GM12874 (cell line): ENCODE measurements around the gene UROC1.

Experiments
- TF ChIP-seq, protein P1 (sequence below): IDR thresholded peaks from 2 replicates; pipeline ENCODE4 v1.5.1; 2011; ENCODE audit warnings: low read depth, mild to moderate bottlenecking, control low read depth, low read length, moderate library complexity; ENCODE audit not compliant: insufficient read depth

UROC1 gene

DNA sequence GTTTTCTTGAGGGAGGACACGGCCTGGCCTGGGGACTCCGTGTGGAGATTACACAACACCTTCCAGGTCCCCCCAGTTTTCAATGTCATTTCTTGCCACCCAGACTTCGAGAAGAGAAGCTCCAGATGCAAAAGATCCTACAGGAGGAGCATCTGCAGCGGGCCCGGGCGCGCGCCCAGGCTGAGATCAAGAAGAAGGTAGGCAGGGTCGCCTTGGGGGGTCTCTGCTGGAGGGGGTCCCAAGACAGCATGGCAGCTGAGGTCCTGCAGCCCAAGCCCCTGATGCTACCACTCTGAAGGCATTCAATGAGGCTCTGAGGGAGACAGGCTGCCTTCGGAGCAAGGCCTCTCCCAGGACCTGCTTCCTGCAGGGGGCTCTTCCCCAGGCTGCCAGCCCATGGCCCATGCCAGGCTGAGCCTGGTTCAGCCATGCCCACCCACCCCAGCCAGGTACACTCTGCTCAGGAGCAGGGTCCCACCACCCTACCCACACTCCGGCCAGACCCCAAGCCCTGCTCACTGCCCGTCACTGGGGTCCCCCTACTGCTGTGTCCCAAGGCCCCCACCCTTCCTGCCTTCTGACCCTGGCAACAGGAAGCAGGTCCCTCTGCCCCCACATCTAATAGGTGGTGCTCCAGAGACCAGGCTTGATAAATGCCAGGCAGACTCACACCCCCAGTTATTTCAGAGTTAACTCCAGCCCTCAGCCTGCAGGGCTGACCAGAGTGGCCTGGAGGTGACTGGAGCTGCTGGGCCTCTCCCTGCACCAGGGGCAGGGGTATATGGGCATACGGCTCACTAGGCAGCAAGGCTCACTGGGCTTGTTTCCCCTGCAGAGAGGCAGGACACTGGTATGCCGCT is 81.9 kb downstream of the UROC1 start:
- TF ChIP-seq, protein P1, sequence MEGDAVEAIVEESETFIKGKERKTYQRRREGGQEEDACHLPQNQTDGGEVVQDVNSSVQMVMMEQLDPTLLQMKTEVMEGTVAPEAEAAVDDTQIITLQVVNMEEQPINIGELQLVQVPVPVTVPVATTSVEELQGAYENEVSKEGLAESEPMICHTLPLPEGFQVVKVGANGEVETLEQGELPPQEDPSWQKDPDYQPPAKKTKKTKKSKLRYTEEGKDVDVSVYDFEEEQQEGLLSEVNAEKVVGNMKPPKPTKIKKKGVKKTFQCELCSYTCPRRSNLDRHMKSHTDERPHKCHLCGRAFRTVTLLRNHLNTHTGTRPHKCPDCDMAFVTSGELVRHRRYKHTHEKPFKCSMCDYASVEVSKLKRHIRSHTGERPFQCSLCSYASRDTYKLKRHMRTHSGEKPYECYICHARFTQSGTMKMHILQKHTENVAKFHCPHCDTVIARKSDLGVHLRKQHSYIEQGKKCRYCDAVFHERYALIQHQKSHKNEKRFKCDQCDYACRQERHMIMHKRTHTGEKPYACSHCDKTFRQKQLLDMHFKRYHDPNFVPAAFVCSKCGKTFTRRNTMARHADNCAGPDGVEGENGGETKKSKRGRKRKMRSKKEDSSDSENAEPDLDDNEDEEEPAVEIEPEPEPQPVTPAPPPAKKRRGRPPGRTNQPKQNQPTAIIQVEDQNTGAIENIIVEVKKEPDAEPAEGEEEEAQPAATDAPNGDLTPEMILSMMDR = no peak

DNA sequence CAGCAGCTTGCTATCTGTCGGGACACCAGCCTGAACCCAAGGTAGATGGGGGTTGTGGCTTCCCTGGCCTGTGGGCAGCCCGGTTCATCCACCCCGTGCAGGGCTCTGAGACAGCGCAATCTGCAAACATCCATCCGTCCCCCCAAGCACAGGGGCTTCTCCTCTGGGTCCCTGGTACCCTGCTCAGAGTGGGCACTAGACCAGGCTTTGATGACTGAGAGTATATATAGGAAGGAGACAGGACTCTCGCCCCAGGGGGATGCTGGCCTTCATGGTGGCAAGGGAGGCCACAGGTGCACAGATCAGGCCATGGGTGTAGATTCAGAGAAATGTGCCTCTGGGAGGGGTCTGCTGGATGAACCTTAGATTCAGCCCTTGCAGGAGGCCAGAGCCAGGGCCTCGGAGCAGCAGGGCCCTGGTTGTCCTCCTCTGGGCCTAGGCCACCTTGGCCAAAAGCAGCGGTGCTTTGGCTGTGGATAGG is 82.6 kb downstream of the UROC1 start:
- TF ChIP-seq, protein P1 = no peak

DNA sequence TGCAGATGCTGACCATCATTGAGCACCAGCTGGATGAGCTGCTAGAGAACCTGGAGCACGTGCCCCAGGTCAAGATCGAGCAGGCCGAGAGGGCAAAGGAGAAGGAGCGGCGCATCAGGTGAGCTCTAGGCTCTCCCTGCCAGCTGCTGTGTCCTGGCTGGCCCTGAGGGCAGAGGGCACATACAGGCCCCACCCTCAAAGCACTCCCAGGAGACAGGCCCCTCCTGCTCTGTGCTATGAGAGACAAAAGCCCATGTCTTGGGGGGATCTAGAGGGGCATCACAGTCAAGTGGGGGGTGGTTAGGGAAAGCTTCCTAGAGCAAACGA is 83.3 kb downstream of the UROC1 start:
- TF ChIP-seq, protein P1 = no peak

DNA sequence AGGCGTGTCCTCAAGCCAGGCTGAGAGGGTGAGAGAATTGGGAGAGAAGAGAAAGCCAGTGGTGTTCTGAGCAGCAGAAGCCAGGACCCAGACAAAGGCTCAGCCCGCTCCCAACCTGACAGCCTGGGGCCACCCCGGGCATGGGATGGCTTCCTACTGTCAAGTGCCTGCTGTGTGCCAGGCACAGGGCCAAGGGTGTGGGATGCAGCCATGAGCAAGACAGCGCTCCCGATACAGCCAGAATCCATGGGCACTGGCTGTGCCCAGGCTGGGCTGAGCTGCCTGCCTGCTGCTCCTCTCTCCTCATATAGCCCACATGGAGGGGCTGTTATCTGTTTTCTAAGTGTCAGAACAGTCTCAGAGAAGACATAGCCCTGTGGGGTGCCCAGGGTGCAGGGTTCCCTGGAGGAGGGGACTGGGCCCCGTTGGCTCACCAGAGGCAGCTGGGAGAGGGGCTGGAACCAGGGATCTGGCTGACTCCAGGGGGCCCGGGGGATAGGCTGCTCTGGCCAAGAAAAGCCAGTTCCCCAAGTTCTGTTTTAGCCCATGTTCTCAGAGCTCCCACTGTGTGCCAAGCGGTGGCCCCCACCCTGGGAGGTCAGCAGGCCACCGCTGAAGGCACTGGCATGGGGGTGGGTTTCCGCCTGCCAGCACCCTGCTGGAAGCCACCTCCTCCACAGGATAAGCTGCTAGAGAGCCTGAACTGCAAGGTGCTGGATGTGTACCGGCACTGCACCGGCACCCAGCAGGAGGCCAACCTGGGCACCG is 83.9 kb downstream of the UROC1 start:
- TF ChIP-seq, protein P1 = no peak

DNA sequence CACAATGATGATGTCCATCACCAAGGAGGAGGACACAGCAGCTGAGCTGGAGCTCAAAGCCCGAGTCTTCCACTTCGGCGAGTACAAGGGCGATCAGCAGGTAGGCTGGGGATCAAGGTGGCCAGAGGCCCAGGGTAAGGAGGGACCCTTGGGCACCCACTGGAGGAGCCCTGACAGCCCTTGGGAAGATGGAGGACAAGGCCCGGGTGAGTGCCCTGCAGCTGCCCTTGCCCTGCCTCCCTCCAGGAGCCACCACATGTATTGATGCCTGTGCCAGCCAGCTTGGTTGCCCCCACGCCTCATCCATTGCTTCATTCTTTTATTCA is 84.5 kb downstream of the UROC1 start:
- TF ChIP-seq, protein P1 = no peak

DNA sequence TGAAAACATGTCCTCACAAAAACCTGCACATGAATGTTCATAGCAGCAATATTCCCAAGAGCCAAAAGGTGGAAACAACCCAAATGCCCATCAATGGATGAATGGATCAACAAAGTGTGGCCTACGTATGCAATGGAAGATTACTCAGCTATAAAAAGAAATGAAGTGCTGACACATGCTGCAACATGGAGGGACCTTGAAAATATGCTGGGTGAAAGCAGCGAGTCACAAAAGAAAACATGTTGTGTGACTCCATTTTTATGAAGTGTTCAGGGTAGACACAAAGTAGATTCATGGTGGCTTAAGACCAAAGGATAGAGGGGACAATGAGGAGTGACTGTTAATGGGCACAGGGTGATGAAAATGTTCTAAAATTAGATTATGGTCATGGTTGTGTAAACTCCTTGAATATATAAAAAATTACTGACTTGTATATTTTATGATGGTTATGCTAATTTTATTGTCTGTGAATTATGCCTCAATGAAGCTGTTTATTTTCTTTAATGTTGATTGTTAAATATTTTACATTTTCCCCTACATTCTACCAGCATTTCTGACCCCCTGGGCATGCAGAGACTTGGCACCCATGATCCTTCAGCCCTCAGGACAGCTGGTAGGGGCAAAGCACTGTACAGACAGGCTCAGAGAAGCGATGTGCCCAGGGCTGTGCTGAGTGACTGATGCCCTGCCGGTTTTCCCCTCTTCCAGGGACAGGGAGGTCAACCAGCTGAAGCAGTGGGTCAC is 85.0 kb downstream of the UROC1 start:
- TF ChIP-seq, protein P1 = no peak
